ENCODE results near the gene SSR4.

The SSR4 gene

GRCh38 chrX:153830640-153831428 lies 36.4 kb downstream of the SSR4 start:
- no peak overlapping the region for H3K4me3 ChIP-seq (ENCODE audit: low read length)
- no peak for DNase-seq (ENCODE audit: low read depth)
- no peak for TF ChIP-seq CTCF (IDR thresholded peaks at IDR 0.05; ENCODE audit: insufficient read depth, low read depth, low read length, missing control alignments)

- H3K4me3 ChIP-seq (ENCODE audit: low read length), result no peak overlapping the region
- peak; percentile 5 for DNase-seq (ENCODE audit: low read depth)
- no peak for TF ChIP-seq CTCF (IDR thresholded peaks at IDR 0.05; ENCODE audit: insufficient read depth, low read depth, low read length, missing control alignments)
These were observed 37.1 kb downstream of the SSR4 start for GRCh38 chrX:153831429-153832150.

GRCh38 chrX:153832728-153833127 lies 38.3 kb downstream of the SSR4 start:
- DNase-seq (ENCODE audit: low read depth), result no peak
- no peak for TF ChIP-seq CTCF (IDR thresholded peaks at IDR 0.05; ENCODE audit: insufficient read depth, low read depth, low read length, missing control alignments)
- no peak overlapping the region for H3K4me3 ChIP-seq (ENCODE audit: low read length)

- no peak for DNase-seq (ENCODE audit: low read depth)
- no peak for TF ChIP-seq CTCF (IDR thresholded peaks at IDR 0.05; ENCODE audit: insufficient read depth, low read depth, low read length, missing control alignments)
- no peak overlapping the region for H3K4me3 ChIP-seq (ENCODE audit: low read length)
These were observed 42.5 kb downstream of the SSR4 start for GRCh38 chrX:153836921-153837320.

- H3K4me3 ChIP-seq (ENCODE audit: low read length), result no peak overlapping the region
- no peak for TF ChIP-seq CTCF (IDR thresholded peaks at IDR 0.05; ENCODE audit: insufficient read depth, low read depth, low read length, missing control alignments)
- no peak for DNase-seq (ENCODE audit: low read depth)
These were observed 50.1 kb downstream of the SSR4 start for GRCh38 chrX:153844509-153845082.

- TF ChIP-seq CTCF (IDR thresholded peaks at IDR 0.05; ENCODE audit: insufficient read depth, low read depth, low read length, missing control alignments), result no peak
- DNase-seq (ENCODE audit: low read depth), result no peak
- H3K4me3 ChIP-seq (ENCODE audit: low read length), result no peak overlapping the region
These were observed 50.7 kb downstream of the SSR4 start for GRCh38 chrX:153845195-153845594.
